Sigmoid colon (tissue), 3 donors: Measurements from ENCODE around the gene GRAMD1B.

ENCODE experiments used
- CTCF ChIP-seq, 4 experiments: fragments of 450-650 bp in 3 of 4; fragments of 200-600 bp in 1 of 4; IDR thresholded peaks; one replicate each; pipeline ENCODE4 v1.5.1; 2016 to 2019; ENCODE audit warnings: antibody characterized with exemption in 4 of 4, mild to moderate bottlenecking in 3 of 4, moderate library complexity in 2 of 4
- POLR2A ChIP-seq, 2 donors: fragments of 450-650 bp; IDR thresholded peaks; one replicate each; pipeline ENCODE4 v1.6.1; 2016; ENCODE audit warnings: antibody characterized with exemption in 2 of 2, mild to moderate bottlenecking in 2 of 2, moderate library complexity in 2 of 2

GRCh38 chr11:123438131-123438627 is 8.1 kb downstream of the GRAMD1B start:
- no peak for TF ChIP-seq CTCF (IDR thresholded peaks at IDR 0.05)
- no peak for TF ChIP-seq POLR2A (IDR thresholded peaks at IDR 0.05)
